HepG2 (cell line): Measurements from ENCODE around the gene SLC16A6. TPM values are rescaled to one million over a fixed set of nuclear protein-coding genes. Genes with fewer than 3 reads are reported as not detected.

Source experiments
- ARID4A ChIP-seq: sonication (generic); formaldehyde crosslinking; IDR thresholded peaks from 2 replicates; pipeline ENCODE4 v1.5.0; 2020; ENCODE audit warnings: mild to moderate bottlenecking, missing genetic modification reagents, borderline replicate concordance
- EP300 ChIP-seq, 3 experiments: sonication (generic) in 1 of 3; formaldehyde crosslinking in 1 of 3; IDR thresholded peaks; 2 replicates each; pipeline versions ENCODE4 v1.5.1 to v1.6.1; 2011 to 2020; ENCODE audit warnings: low read depth in 2 of 3, low read length in 2 of 3, borderline replicate concordance in 1 of 3, improper control_type of control experiment in 1 of 3, mild to moderate bottlenecking in 1 of 3, missing genetic modification reagents in 1 of 3, moderate library complexity in 1 of 3
- ESRRA ChIP-seq: sonication (generic); formaldehyde crosslinking; IDR thresholded peaks from 2 replicates; pipeline ENCODE4 v1.5.1; 2020; ENCODE audit warnings: mild to moderate bottlenecking, low read depth, missing genetic modification reagents
- NCOR1 ChIP-seq: fragments of 200-600 bp; sonication (generic); IDR thresholded peaks from 2 replicates; pipeline ENCODE4 v1.7.0; 2017; ENCODE audit warnings: antibody characterized with exemption, low read length, borderline replicate concordance
- PHF8 ChIP-seq: sonication (generic); formaldehyde crosslinking; IDR thresholded peaks from 2 replicates; pipeline ENCODE4 v1.5.0; 2020; ENCODE audit warnings: missing genetic modification reagents
- PRDM10 ChIP-seq: sonication (generic); formaldehyde crosslinking; IDR thresholded peaks from 2 replicates; pipeline ENCODE4 v1.4.0; 2020; ENCODE audit warnings: low read depth, missing genetic modification reagents
- STAG1 ChIP-seq: sonication (generic); formaldehyde crosslinking; IDR thresholded peaks from 2 replicates; pipeline ENCODE4 v1.4.0; 2020; ENCODE audit warnings: missing genetic modification reagents
- ZFP36L2 ChIP-seq: sonication (generic); formaldehyde crosslinking; IDR thresholded peaks from 2 replicates; pipeline ENCODE4 v1.4.0; 2020; ENCODE audit warnings: missing genetic modification reagents
- ZFP41 ChIP-seq: sonication (generic); formaldehyde crosslinking; IDR thresholded peaks from 2 replicates; pipeline ENCODE4 v1.4.0; 2020; ENCODE audit warnings: mild to moderate bottlenecking, missing genetic modification reagents, borderline replicate concordance
- ZHX1 ChIP-seq: sonication (generic); formaldehyde crosslinking; IDR thresholded peaks from 2 replicates; pipeline ENCODE4 v1.8.1; 2022; ENCODE audit warnings: low read depth, mild to moderate bottlenecking, missing genetic modification reagents
- ZNF24 ChIP-seq: fragments of 450-650 bp; IDR thresholded peaks from 2 replicates; pipeline ENCODE4 v1.6.1; 2017; ENCODE audit warnings: antibody characterized with exemption, mild to moderate bottlenecking
- ZNF280B ChIP-seq: sonication (generic); formaldehyde crosslinking; IDR thresholded peaks from 2 replicates; pipeline ENCODE4 v1.5.0; 2020; ENCODE audit warnings: missing genetic modification reagents, mild to moderate bottlenecking, borderline replicate concordance
- ZNF567 ChIP-seq: sonication (generic); formaldehyde crosslinking; IDR thresholded peaks from 2 replicates; pipeline ENCODE4 v1.8.1; 2023; ENCODE audit warnings: mild to moderate bottlenecking, missing genetic modification reagents, borderline replicate concordance
- polyA plus RNA-seq, 8 experiments: library from polyadenylated mRNA; depleted of rRNA in 3 of 8; stranded (reverse) in 7 of 8; unstranded in 1 of 8; fragments of >200 nt; fragmentation: Illumina TruSeq in 4 of 8; extraction: Trizol in 4 of 8; gene quantifications; 2 replicates each; pipeline versions ENCODE4 v1.2.1 to v1.2.3, GENCODE V29; 2011 to 2016; ENCODE audit warnings: low read depth in 4 of 8, missing spikeins in 1 of 8, mixed read lengths in 1 of 8; ENCODE audit not compliant: insufficient read depth in 1 of 8
- total RNA-seq, 5 experiments: library from RNA; depleted of rRNA; stranded (reverse); fragments of >200 nt; fragmentation: Illumina TruSeq; extraction: Trizol; gene quantifications; 2 replicates each; pipeline ENCODE4 v1.2.3, GENCODE V29; 2016; ENCODE audit warnings: low read depth in 1 of 5

SLC16A6 gene
- total and polyA plus RNA-seq, 2 of the 13 experiments (the other 11 are each of a cell fraction or from before 2014, with no cell fraction given) = 1.1 to 44.7 TPM

GRCh38 chr17:68318103-68318991 lies 27.4 kb upstream of the SLC16A6 start (continued):
- TF ChIP-seq ARID4A (CRISPR knock-in tag) (peak; percentile 47; the same call in 1 of the 2 replicates), ZNF567 (CRISPR knock-in tag) (0 out of 2 replicates have a peak, but pooled peaks have one; percentile 5), ZNF24 (no peak), ZFP36L2 (0 out of 2 replicates have a peak, but pooled peaks have one; percentile 62), STAG1 (no peak; the same call in none of the 2 replicates), ESRRA (CRISPR knock-in tag) (peak; percentile 16; the same call in 1 of the 2 replicates), NCOR1 (0 out of 2 replicates have a peak, but pooled peaks have one; percentile 23), PHF8 (CRISPR knock-in tag) (peak; percentile 33; the same call in 1 of the 2 replicates), ZFP41 (no peak), PRDM10 (CRISPR knock-in tag) (0 out of 2 replicates have a peak, but pooled peaks have one; percentile 33), ZNF280B (no peak), ZHX1 (no peak), EP300 (IDR thresholded peaks at IDR 0.05; ENCODE audit: low read depth in 2 of 2, low read length in 2 of 2) (peak in 1 of 2 experiments; percentile 75; a peak in 2 of 4 replicates), EP300 (CRISPR knock-in tag; IDR thresholded peaks at IDR 0.05; ENCODE audit: borderline replicate concordance) (peak; percentile 79; the same call in 1 of the 2 replicates)
